ENCODE results near the gene PI4KA.
"Not testable (repeated sequence)": the region's sequence is repeated elsewhere in the genome, so short reads cannot be mapped to it uniquely, and the experiment has no call there.

Gene PI4KA

DNA sequence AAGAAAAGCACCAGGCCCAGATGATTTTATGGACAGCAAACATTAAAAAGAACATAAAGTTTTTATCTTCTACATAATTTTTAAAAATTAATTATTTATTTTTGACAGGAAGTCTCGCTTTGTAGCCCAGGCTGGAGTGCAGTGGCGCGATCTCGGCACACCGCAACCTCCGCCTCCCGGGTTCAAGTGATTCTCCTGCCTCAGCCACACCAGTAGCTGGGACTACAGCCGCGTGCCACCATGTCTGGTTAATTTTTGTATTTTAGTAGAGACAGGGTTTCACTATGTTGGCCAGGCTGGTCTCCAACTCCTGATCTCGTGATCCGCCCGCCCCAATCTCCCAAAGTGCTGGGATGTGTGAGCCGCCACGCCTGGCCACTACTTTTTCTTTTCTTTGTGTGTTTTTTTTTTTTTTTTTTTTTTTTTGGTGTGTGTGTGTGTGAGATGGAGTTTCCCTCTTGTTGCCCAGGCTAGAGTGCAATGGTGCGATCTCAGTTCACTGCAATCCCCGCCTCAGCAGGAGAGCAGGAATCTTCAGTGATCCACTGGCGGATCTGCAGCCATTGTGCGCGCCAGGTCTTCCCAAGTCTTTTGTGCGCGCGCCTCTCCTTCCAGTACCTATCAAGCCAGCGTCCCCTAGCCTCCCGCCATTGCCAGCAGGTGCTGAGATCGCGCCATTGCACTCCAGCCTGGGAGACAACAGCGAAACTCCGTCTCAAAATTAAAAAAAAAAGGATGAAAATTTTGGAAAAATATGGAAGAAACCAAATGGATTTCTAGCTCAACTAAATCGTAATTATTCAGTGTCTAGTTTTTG is 171.0 kb downstream of the PI4KA start:
- not testable (repeated sequence) for DNase-seq

DNA sequence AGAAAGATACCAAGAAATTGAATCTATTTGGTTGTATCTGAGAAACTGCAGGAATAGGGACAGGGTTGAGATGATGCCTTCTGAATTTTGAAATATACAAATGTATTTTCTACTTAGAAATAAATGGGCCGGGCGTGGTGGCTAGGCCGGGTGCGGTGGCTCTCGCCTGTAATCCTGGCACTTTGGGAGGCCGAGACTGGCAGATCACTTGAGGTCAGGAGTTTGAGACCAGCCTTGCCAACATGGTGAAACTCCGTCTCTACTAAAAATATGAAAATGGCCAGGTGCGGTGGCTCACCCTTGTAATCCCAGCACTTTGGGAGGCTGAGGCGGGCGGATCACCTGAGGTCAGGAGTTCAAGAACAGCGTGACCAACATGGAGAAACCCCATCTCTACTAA is 172.8 kb downstream of the PI4KA start:
- DNase-seq, result not testable (repeated sequence)

DNA sequence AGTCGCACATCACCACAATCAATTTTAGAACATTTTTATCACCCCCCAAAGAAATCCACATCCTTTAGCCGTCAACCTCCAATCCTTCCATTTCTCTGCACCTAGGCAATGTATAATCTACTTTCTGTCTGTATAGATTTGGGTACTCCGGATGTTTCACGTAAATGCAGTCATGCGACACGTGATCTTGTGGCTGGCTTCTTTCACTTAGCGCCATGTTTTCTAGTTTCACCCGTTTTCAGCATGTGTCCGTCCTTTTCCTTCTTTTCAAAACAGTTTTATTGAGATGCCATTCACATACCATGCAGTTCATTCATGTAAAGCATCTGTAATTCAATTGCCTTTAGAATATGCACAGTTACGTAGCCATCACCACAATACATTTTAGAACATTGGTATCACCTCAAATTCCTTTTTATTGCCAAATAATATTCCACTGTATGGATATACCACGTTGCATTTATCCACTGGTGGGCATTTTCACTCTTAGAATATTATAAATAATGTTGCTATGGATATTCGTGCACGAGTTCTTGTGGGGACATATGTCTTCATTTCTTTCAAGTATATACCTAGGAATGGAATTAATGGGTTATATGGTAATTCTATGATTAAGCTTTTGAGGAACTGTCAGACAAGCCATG is 179.7 kb downstream of the PI4KA start:
- not testable (repeated sequence) for DNase-seq

DNA sequence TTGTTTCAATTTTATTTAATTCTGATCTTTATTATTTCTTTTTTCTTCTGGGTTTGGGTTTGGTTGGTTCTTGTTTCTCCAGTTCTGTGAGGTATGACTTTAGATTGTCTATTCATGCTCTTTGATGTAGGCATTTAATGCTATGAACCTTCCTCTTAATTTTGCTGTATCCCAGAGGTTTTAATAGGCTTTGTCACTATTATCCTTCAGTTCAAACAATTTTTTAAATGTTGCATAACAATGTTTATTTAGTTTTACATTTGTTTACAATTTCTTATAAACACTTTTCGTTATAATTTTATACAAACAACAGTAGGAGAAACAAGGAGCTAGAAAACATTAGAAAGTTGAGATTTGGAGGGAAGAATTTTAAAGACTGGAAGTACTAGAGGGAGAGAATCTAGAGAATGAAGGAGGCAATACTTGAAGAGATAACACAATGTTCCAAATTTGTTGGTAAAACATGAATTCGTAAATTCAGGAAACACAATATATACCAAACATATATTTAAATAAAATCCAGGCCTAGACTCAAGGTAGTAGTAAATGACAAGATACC is 180.8 kb downstream of the PI4KA start:
- no peak for DNase-seq

DNA sequence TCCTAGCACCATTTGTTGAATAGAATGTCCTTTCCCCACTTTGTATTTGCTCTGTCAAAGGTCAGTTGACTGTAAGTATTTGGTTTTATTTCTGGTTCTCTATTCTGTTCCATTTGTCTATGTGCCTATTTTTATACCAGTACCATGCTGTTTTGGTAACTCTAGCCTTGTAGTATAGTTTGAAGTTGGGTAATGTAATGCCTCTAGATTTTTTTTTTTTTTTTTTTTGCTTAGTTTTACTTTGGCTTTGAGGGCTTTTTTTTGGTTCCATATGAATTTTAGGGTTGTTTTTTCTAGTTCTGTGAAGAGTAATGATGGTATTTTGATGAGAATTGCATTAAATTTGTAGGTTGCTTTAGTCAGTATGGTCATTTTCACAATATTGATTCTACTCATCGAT is 183.0 kb downstream of the PI4KA start:
- DNase-seq, result not testable (repeated sequence)

DNA sequence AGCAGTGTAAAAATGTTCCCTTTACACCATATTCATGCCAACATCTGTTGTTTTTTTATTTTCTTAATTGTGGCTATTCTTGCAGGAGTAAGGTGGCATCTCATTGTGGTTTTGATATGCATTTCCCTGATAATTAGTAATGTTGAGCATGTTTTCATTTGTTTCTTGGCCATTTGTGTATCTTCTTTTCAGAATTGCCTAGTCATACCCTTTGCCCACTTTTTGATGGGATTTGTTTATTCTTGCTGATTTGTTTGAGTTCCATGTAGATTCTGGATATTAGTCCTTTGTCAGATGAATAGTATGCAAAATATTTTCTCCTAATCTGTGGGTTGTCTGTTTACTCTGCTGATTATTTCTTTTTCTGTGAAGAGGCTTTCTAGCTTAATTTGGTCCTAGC is 183.6 kb downstream of the PI4KA start:
- DNase-seq, result no peak

DNA sequence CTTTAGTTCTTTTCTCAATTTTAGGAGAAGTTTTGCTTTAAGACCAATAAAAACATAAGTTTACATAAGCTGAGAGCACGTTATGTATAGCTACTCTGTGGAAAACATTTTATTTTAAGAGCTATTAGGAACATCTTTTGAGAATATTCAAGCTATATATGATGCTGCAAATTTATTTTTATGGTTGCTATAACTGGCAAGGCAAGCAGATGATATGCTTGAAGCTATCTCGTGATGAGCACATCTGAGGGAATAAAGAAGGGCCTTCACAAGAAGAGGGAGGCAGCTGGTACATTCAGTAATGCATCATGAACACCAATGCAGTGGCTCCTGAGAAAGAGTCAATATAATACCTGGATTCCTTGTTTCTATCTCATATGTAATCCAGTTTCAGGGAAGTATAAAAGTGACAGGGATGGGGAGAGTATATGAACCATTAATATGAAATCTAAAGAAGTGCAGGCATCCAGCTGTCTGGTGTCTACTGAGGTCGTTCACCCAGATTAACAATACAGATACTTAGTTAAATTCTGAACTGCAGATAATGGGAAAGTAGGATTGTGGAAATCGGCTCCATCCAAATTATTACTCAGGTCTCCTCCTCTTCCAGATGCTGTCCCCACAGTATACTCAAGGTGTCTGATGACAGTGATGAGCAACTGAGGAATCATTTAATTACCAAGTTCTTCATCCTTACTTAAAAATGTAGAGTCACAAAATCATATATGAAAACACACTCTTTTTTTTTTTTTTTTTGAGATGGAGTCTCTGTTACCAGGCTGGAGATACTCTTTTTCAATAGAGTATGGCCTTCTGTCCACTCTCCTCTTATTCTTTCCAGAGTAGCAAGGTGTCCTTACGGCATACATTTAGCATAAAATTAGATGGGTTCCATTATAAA is 185.1 kb downstream of the PI4KA start:
- DNase-seq, result no peak

DNA sequence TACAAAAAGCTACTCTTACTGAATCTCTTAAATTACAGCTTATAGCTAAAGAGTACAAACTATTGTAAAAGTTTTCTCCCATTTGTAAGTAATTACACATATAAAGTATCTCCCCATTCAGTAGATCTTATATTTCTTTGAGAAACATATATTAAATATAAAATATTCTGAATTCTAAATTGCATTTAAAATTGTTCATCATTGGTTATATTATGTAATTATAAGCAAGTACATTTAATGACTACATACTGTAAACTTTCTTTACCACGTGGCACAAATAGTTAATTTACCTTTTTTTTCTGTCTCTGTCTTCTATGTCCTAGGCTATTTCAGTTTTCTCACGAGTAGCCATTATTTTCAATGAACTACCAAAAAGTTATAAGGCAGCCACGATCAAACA is 185.9 kb downstream of the PI4KA start:
- no peak for DNase-seq

DNA sequence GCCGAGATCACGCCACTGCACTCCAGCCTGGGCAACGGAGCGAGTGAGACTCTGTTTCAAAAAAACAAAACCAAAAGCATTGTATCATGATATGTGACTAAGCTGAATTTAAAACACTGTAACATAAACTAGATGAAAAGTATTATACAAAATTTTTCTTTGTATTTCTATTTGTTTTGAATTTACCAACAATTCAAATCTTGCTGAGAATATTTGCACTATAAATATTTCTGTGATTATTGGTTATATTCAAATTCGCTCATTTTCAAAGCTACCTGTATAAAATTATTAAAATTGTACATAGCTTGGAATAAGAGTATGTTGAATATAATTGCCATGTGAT is 186.6 kb downstream of the PI4KA start:
- no peak for DNase-seq

DNA sequence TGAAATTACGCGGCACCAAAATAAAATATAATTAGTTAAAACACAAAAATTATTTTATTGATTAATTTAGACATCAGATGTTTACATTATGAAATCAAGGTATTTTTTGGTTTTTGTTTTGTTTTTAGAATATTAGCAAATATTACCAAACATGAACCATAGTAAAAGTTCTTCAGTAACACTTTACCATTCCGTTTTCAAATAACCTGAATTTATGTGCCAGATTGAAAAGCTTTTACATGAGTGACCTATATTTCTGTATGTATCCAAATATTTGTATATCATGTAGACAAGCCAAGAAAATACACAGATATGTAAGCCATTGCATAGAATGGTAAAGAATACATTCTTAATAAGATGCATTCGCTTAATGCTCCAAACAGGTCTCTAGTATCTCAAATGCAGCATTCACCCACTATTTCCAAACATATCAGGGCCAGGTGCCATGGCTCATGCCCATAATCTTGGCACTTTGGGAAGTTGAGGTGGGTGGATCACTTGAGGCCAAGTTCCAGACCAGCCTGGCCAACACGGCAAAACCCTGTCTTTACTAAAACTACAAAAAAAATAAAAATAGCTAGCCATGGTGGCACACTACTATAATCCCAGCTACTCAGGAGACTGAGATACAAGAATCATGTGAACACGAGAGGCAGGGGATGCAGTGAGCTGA is 187.1 kb downstream of the PI4KA start:
- no peak for DNase-seq

DNA sequence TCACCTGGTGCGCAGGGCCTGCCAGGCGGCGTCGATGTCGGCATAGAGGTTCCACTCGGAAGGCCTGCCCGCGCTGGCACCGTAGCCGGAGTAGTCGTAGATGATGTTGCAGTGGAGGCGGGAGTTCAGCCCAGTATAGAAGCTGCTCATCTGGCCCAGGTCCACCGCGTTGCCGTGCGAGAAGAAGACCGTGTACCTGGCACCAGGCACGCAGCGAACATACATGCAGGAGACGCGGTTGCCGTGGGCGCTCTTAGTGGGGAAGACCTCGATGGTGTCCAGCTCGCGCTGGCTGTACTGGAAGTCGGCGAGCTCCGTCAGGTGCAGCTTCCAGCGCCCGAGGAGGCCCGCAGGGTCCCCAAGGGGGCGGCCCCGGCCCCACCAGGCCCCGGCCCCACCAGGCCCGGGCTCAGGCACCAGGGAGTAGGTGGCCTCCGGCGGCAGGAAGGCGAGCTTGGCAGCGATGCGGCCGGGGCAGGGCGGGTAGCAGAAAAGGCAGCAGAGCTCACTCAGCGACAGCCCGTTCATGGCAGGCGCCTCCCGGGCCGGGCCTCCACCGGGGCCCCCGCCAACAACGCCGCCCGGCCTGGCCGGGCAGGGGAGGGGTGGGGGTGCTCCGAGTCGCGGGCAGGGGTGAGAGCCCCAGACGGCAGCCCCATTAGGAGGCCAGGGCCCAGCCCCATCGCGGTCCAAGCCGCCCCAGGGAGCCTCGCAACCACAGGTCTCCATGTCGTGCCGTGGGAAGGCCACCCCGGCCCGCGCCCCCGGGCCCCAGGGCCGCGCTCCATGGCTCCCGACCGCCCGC is 188.0 kb downstream of the PI4KA start:
- DNase-seq, result not testable (repeated sequence)

DNA sequence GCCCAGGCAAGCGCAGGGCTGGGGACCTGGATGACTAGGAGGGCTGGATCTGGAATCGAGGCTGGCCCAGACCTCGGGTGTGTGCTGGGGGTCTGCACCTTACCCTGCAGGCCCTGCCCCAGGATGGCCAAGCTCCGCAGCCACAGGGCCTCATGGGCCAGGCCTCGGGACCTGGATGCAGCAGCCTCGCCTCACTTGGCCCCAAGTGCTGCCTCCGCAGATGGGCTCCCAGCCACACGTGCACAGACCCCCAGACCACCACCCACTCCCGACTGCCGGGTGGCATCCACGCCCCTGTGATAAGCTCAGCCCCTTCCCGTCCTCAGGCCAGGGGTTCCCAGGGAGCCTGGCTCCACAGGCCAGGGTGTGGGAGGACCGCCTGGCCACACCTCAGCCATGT is 188.7 kb downstream of the PI4KA start:
- not testable (repeated sequence) for DNase-seq

DNA sequence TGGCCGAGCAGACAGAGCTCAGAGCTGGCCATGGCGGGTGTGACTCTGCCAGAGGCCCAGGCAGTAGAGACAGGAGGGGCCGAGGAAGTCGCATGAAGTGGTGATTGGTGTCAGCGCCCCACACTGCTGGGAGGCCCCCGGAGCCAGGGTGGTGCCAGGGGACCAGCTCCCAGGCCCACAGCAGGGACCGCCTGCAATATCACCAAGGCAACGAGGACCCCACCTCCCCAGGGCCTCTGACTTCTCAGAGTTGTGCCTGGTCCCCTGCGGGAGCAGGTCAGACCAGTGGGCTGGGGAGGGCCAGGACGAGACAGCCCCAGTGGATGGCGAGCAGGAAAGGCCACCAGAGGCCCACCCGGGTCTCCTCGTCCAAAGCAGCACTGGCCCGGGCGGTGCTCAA is 189.1 kb downstream of the PI4KA start:
- DNase-seq, result not testable (repeated sequence)

DNA sequence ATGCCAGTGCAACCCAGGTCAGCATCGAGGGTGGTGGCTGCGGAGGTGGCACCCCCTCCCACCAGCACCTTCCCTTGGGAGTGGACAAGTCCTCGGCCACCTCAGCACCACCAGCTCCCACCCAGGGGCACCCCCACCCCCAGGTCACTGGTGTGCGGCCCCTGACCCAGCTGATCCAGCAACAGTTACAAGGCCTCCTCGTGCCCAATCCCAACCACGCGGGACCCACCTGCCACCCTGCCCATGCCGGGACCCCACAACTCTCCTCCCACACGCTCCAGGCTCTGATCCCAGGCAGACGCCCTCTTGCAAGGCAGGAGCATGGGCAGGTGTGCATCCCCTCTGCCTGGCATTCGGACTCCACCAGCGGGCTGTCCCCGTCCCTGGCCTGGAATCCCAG is 189.8 kb downstream of the PI4KA start:
- not testable (repeated sequence) for DNase-seq

DNA sequence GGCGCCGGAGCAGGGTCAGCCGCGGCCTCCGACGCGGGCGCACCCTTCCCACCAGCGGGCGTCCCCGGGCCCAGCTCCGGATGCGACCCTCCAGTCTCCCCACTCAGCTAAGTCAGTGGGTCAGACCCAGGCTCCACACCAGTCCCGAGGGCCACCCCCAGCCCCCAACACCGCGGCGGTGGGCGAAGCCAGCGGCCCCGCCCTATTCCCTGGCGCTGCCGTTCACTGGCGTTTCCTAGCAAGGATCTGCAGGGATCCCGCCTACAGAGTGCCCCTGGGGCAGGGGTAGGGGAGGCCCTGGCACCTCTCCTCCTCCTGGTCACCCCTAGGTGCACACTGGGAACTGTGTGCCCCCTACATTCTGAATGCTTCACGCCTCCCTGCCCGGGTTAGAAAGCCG is 190.4 kb downstream of the PI4KA start:
- not testable (repeated sequence) for DNase-seq

DNA sequence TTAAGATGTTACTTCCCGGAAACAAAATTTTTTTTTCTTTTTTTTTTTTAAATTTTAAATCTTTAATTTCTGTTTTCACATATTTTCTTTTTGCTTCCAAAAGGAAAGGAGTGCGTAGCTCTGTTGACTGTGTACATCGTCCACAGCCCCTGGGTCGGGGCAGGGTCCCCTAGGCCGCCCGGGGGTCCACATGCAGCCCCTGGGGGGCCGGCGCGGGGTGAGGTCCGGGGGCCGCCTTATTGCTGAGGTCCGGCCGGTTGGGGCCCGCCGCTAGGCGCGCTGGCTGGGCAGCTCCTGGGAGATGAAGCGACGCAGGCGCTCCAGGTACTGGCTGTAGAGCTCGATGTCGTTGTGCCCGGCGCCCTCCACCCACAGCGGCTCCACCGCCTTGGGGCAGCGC is 191.1 kb downstream of the PI4KA start:
- not testable (repeated sequence) for DNase-seq

DNA sequence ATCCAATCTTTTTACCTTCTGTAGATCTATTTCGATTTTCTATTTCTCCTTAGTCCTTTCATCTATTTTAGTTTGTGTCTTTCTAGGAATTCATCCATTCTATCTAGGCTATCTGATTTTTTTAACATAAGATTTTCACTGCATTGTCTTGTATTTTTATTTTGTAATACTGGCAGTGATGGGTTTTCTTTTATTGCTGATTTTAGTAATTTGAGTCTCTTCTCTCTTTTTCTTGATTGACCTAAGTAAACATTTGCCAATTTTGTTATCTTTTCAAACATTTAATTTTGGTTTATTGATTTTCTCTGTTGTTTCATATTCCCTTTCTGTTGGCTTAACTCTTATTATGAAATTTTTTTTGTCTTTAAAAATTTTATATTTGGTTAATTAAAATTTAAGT is 192.1 kb downstream of the PI4KA start:
- DNase-seq, result no peak

DNA sequence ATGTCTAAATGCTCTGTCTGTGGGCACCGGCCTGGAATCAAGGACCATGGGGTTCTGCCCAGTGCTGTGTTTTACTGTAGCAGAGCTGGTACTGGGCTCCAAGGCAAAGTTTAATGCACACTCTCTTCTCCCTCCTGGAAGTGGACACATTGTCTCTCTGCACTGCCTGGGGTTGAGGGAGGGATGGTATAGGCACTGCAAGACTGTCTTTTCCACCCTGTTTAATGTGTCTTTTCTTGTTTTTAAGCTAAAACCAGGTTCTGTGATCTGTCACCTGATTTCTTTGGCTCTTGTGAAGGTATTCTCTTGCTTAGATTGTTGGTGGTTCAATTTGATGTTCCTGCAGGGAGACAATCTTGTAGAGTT is 194.0 kb downstream of the PI4KA start:
- DNase-seq, result no peak

DNA sequence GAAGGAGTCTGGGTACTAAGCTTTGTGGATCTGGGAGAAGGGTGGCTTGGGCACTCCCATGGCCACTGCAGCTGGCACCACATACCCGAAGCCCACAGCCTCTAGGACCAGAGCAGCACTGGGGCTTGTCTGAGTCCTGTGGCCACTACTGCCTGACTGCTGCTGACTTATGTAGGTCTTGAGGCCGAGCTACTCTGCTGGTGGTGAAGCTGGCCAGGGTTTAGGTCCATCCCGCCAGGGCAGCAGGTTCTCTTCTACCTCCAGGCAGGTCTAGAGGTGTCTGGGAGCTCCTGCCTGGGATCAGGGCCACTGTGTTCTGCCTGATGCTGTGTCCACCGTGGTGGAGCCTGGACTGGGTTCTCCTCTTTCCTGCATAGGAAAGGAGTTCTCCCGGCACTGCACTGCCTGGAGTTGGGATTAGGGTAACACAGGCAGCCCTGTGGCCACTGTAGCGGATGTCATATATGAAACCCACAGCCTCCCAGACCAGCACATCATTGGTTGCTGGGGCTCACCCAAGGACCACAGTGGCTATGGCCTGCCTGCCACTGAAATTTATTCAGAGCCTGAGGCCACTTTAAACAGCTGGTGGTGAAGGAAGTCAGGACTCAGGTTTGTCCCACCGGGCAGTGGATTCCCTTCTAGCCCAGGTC is 194.5 kb downstream of the PI4KA start:
- no peak for DNase-seq

DNA sequence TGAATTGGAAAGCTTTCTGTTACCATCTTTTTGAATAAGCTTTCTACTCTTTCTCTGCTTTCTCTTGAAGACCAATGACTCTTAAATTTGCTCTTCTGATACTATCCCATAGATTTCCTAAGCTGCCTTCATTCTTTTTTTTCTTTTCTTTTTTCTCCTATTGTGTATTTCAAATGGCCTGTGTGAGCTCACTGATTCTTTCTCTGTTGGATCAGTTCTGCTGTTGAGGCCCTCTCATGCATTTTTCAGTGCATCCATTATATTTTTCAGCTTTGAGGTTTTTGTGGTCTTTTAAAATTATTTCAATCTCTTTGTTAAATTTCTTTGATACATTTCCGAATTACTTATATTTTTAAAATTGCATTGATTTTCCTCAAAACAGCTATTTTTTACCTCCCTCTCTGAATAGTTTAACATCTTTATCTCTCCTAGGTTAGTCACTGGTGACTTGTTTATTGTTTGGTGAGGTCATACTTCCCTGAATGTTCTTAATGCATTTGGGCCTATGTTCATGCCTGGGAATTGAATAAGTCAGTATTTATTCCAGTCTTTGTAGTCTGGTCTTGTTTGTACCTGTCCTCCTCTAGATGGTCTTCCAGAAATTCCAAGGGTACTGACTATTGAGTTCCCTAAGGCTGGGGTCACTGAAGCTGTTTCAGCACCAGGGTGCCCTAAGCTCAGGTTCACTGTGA is 195.3 kb downstream of the PI4KA start:
- no peak for DNase-seq
